ENCODE measurements around the gene ELF1. TPM values are rescaled to one million over a fixed set of nuclear protein-coding genes. Genes with fewer than 3 reads are reported as not detected.

The ELF1 gene
- total and polyA plus RNA-seq, 2 donors (not counting 1 experiment from before 2014, with no cell fraction given): 38.5 to 41.0 TPM

GRCh38 chr13:41060082-41060723 lies 41.1 kb upstream of the ELF1 start:
- Histone ChIP-seq H3K36me3 (ENCODE audit: control insufficient read depth, insufficient read depth, low read length) (no peaks in the 10 kb centered on the region), H4K20me1 (ENCODE audit: control insufficient read depth, extremely low read depth, insufficient read depth, low read length) (no peaks in the 10 kb centered on the region), H3K79me2 (ENCODE audit: control insufficient read depth, insufficient read depth, low read length) (peaks cover 70% of the 10 kb centered on the region), H3K4me2 (ENCODE audit: extremely low read depth, insufficient read depth, low read length) (peak overlapping the region; percentile 95), H3K27ac (ENCODE audit: insufficient read depth, low read length) (peak overlapping the region; percentile 99), H3K4me1 (ENCODE audit: control insufficient read depth, extremely low read depth, insufficient read depth, low read length) (peaks cover 17% of the 10 kb centered on the region), H3K9me3 (ENCODE audit: control insufficient read depth, insufficient read depth, low read depth, low read length) (no peaks in the 10 kb centered on the region), H3K9ac (ENCODE audit: insufficient read depth, low read length) (peak overlapping the region; percentile 93), H3K27me3 (ENCODE audit: control insufficient read depth, insufficient read depth, low read length) (no peaks in the 10 kb centered on the region), H3K4me3 (replicated peaks in 1 of 4; ENCODE audit: control extremely low read depth in 1 of 4, insufficient read depth in 1 of 4, low read depth in 3 of 4, low read length in 4 of 4) (peak overlapping the region; percentile 84 to 93 (median 88)), H2AFZ (ENCODE audit: low read length) (peak overlapping the region; percentile 40)
- peak; percentile 90 to 91 for DNase-seq (ENCODE audit: low read depth in 2 of 2)
- TF ChIP-seq CTCF (conservative IDR thresholded peaks at IDR 0.05 in 1 of 2, IDR thresholded peaks at IDR 0.05 in 1 of 2; ENCODE audit: low read depth in 1 of 2, low read length in 2 of 2): peak; percentile 16 to 26
- TF ChIP-seq EZH2 (IDR thresholded peaks at IDR 0.05; ENCODE audit: low read length, missing control alignments): no peak

GRCh38 chr13:41059456-41060081 lies 40.5 kb upstream of the ELF1 start:
- DNase-seq (ENCODE audit: low read depth in 2 of 2): peak in 1 of 2 donors; percentile 18
- H3K79me2 ChIP-seq (ENCODE audit: control insufficient read depth, insufficient read depth, low read length): peaks cover 76% of the 10 kb centered on the region
- H3K9me3 ChIP-seq (ENCODE audit: control insufficient read depth, insufficient read depth, low read depth, low read length): no peaks in the 10 kb centered on the region
- H3K4me1 ChIP-seq (ENCODE audit: control insufficient read depth, extremely low read depth, insufficient read depth, low read length): peaks cover 14% of the 10 kb centered on the region
- H4K20me1 ChIP-seq (ENCODE audit: control insufficient read depth, extremely low read depth, insufficient read depth, low read length): no peaks in the 10 kb centered on the region
- peak overlapping the region; percentile 99 for H3K27ac ChIP-seq (ENCODE audit: insufficient read depth, low read length)
- no peaks in the 10 kb centered on the region for H3K27me3 ChIP-seq (ENCODE audit: control insufficient read depth, insufficient read depth, low read length)
- TF ChIP-seq CTCF (conservative IDR thresholded peaks at IDR 0.05 in 1 of 2, IDR thresholded peaks at IDR 0.05 in 1 of 2; ENCODE audit: low read depth in 1 of 2, low read length in 2 of 2) (no peak), EZH2 (IDR thresholded peaks at IDR 0.05; ENCODE audit: low read length, missing control alignments) (no peak)
- no peak overlapping the region for H2AFZ ChIP-seq (ENCODE audit: low read length)
- H3K36me3 ChIP-seq (ENCODE audit: control insufficient read depth, insufficient read depth, low read length): no peaks in the 10 kb centered on the region
- H3K4me2 ChIP-seq (ENCODE audit: extremely low read depth, insufficient read depth, low read length): peak overlapping the region; percentile 95
- peak overlapping the region; percentile 84 to 93 (median 88) for H3K4me3 ChIP-seq (replicated peaks in 1 of 4; ENCODE audit: control extremely low read depth in 1 of 4, insufficient read depth in 1 of 4, low read depth in 3 of 4, low read length in 4 of 4)
- peak overlapping the region; percentile 93 for H3K9ac ChIP-seq (ENCODE audit: insufficient read depth, low read length)

- Histone ChIP-seq H3K4me2 (ENCODE audit: extremely low read depth, insufficient read depth, low read length) (peak overlapping the region; percentile 95), H3K27ac (ENCODE audit: insufficient read depth, low read length) (no peak overlapping the region)
- peak in 1 of 2 donors; percentile 37 for DNase-seq (ENCODE audit: low read depth in 2 of 2)
These were observed 39.4 kb upstream of the ELF1 start for GRCh38 chr13:41058295-41059070.

More at GRCh38 chr13:41058295-41059070, 39.4 kb upstream of the ELF1 start:
- H3K9me3 ChIP-seq (ENCODE audit: control insufficient read depth, insufficient read depth, low read depth, low read length): no peaks in the 10 kb centered on the region
- TF ChIP-seq EZH2 (IDR thresholded peaks at IDR 0.05; ENCODE audit: low read length, missing control alignments) (no peak), CTCF (conservative IDR thresholded peaks at IDR 0.05 in 1 of 2, IDR thresholded peaks at IDR 0.05 in 1 of 2; ENCODE audit: low read depth in 1 of 2, low read length in 2 of 2) (no peak)
- H4K20me1 ChIP-seq (ENCODE audit: control insufficient read depth, extremely low read depth, insufficient read depth, low read length): no peaks in the 10 kb centered on the region
- no peaks in the 10 kb centered on the region for H3K27me3 ChIP-seq (ENCODE audit: control insufficient read depth, insufficient read depth, low read length)
- no peaks in the 10 kb centered on the region for H3K36me3 ChIP-seq (ENCODE audit: control insufficient read depth, insufficient read depth, low read length)
- H3K4me1 ChIP-seq (ENCODE audit: control insufficient read depth, extremely low read depth, insufficient read depth, low read length): peaks cover 7% of the 10 kb centered on the region
- peak overlapping the region; percentile 84 to 93 (median 88) for H3K4me3 ChIP-seq (replicated peaks in 1 of 4; ENCODE audit: control extremely low read depth in 1 of 4, insufficient read depth in 1 of 4, low read depth in 3 of 4, low read length in 4 of 4)
- no peak overlapping the region for H3K9ac ChIP-seq (ENCODE audit: insufficient read depth, low read length)
- H3K79me2 ChIP-seq (ENCODE audit: control insufficient read depth, insufficient read depth, low read length): peaks cover 74% of the 10 kb centered on the region
- no peak overlapping the region for H2AFZ ChIP-seq (ENCODE audit: low read length)

Data from fibroblast of lung (primary cell).